Measurements from ENCODE around the gene RPS6KA5.
"Not testable (repeated sequence)": the region's sequence is repeated elsewhere in the genome, so short reads cannot be mapped to it uniquely, and the experiment has no call there.

DNA sequence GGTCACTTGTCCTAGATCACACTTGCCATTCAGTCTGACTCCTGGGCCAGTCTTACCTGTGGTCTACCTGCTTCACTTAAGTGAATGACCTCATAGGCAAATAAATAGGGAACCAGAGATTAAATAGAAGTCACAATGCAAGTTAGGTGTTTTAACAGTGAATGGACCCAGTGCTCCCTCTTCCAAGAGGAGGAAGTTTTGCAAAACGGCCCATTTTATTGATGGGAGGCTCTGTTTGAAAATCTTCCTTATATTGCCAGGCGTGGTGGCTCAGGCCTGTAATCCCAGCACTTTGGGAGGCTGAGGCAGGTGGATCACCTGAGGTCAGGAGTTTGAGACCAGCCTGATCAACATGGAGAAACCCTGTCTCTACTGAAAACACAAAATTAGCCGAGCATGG is 79.8 kb downstream of the RPS6KA5 start:
- TF ChIP-seq, protein P1, sequence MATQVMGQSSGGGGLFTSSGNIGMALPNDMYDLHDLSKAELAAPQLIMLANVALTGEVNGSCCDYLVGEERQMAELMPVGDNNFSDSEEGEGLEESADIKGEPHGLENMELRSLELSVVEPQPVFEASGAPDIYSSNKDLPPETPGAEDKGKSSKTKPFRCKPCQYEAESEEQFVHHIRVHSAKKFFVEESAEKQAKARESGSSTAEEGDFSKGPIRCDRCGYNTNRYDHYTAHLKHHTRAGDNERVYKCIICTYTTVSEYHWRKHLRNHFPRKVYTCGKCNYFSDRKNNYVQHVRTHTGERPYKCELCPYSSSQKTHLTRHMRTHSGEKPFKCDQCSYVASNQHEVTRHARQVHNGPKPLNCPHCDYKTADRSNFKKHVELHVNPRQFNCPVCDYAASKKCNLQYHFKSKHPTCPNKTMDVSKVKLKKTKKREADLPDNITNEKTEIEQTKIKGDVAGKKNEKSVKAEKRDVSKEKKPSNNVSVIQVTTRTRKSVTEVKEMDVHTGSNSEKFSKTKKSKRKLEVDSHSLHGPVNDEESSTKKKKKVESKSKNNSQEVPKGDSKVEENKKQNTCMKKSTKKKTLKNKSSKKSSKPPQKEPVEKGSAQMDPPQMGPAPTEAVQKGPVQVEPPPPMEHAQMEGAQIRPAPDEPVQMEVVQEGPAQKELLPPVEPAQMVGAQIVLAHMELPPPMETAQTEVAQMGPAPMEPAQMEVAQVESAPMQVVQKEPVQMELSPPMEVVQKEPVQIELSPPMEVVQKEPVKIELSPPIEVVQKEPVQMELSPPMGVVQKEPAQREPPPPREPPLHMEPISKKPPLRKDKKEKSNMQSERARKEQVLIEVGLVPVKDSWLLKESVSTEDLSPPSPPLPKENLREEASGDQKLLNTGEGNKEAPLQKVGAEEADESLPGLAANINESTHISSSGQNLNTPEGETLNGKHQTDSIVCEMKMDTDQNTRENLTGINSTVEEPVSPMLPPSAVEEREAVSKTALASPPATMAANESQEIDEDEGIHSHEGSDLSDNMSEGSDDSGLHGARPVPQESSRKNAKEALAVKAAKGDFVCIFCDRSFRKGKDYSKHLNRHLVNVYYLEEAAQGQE (IDR thresholded peaks at IDR 0.05; ENCODE audit: low read depth) = not testable (repeated sequence)
- TF ChIP-seq POLR2AphosphoS5 (IDR thresholded peaks at IDR 0.05; ENCODE audit: low read depth, low read length); RAD21 (IDR thresholded peaks at IDR 0.05; ENCODE audit: low read depth); EZH2 (IDR thresholded peaks at IDR 0.05); EZH2phosphoT487 (IDR thresholded peaks at IDR 0.05; ENCODE audit: borderline replicate concordance); POLR2A (IDR thresholded peaks at IDR 0.05; ENCODE audit: borderline replicate concordance, extremely low read depth, insufficient read depth, insufficient read length): not testable (repeated sequence)
- TF ChIP-seq, protein P2, sequence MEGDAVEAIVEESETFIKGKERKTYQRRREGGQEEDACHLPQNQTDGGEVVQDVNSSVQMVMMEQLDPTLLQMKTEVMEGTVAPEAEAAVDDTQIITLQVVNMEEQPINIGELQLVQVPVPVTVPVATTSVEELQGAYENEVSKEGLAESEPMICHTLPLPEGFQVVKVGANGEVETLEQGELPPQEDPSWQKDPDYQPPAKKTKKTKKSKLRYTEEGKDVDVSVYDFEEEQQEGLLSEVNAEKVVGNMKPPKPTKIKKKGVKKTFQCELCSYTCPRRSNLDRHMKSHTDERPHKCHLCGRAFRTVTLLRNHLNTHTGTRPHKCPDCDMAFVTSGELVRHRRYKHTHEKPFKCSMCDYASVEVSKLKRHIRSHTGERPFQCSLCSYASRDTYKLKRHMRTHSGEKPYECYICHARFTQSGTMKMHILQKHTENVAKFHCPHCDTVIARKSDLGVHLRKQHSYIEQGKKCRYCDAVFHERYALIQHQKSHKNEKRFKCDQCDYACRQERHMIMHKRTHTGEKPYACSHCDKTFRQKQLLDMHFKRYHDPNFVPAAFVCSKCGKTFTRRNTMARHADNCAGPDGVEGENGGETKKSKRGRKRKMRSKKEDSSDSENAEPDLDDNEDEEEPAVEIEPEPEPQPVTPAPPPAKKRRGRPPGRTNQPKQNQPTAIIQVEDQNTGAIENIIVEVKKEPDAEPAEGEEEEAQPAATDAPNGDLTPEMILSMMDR (IDR thresholded peaks at IDR 0.05 in 2 of 3, conservative IDR thresholded peaks at IDR 0.05 in 1 of 3; ENCODE audit: borderline replicate concordance in 1 of 3, insufficient read depth in 1 of 3, low read depth in 2 of 3, low read length in 2 of 3) = not testable (repeated sequence)
- TF ChIP-seq, protein P3, sequence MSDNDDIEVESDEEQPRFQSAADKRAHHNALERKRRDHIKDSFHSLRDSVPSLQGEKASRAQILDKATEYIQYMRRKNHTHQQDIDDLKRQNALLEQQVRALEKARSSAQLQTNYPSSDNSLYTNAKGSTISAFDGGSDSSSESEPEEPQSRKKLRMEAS (IDR thresholded peaks at IDR 0.05) = not testable (repeated sequence)

Measured in HCT116 (cell line).